SW480 (cell line): Measurements from ENCODE around the gene CCDC138.
"Not testable (repeated sequence)": the region's sequence is repeated elsewhere in the genome, so short reads cannot be mapped to it uniquely, and the experiment has no call there.

Experiments used
- DNase-seq: peaks from one replicate; pipeline ENCODE4 v3.0.0-alpha.2; 2016; ENCODE audit warnings: low spot score

CCDC138 gene

GRCh38 chr2:108786354-108787215, at the start of gene CCDC138:
TSS of gene CCDC138 (plus strand) at chr2:108786771. CDS start at chr2:108786823, 52 bp downstream.
- DNase-seq = peak; percentile 95

DNA sequence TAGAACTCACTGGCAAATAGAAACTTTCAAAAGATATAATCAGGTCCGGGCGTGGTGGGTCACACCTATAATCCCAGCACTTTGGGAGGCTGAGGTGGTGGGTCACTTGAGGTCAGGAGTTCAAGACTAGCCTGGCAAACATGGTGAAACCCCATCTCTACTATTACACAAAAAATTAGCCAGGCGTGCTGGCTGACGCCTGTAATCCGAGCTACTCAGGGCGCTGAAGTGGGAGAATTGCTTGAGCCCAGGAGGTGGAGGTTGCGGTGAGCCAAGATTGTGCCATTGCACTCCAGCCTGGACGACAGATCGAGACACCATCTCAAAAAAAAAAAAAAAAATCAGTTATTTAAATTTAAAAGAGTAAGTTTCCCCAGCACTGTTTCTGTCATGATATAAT, 28.6 kb upstream of the CCDC138 start:
- DNase-seq = not testable (repeated sequence)

- DNase-seq = not testable (repeated sequence)
These were observed 24.0 kb upstream of the CCDC138 start for GRCh38 chr2:108762618-108763017.

- not testable (repeated sequence) for DNase-seq
These were observed 19.9 kb upstream of the CCDC138 start for GRCh38 chr2:108766671-108767070.

DNA sequence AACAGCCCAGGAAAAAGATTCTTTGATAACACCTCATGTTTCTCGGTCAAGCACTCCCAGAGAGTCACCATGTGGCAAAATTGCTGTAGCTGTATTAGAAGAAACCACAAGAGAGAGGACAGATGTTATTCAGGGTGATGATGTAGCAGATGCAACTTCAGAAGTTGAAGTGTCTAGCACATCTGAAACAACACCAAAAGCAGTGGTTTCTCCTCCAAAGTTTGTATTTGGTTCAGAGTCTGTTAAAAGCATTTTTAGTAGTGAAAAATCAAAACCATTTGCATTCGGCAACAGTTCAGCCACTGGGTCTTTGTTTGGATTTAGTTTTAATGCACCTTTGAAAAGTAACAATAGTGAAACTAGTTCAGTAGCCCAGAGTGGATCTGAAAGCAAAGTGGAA, 18.7 kb upstream of the CCDC138 start:
- not testable (repeated sequence) for DNase-seq

DNA sequence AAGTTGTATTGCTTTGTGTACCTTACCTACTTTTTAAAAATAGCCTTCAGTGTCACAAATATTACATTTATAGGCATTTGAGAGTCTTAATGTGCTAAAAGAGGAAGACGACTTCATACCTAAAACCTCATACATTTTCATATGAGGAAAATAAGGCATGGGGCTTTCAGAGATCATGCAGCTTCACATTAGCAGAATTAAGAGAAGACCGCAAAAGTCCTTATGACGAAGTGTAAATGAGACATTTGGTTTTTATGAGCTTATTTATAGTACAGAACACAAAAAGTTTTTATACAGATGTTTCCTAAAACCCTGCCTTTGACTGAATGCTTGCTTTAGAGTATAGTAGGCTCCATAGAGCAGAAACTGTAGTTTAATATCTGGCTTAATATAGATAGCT, 10.1 kb upstream of the CCDC138 start:
- DNase-seq = no peak

- DNase-seq = no peak
These were observed 7.7 kb upstream of the CCDC138 start for GRCh38 chr2:108778857-108779256.

DNA sequence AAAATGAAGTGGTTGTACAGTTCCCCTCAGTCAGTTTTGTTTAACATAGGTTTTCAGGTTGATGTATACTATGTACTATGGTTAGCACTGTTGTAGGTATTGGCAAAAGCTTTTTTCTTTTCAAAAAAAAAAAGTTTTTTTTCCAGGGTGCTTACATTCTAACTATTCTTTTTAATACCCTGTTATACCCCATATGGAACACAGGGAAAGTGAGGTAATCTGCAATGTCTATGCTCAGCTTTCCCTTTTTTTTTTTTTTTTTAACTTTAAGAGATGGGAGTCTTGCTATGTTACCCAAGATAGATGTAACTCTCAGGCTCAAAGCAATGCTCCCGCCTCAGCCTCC, 590 bp upstream of the CCDC138 start:
- peak; percentile 18 for DNase-seq

DNA sequence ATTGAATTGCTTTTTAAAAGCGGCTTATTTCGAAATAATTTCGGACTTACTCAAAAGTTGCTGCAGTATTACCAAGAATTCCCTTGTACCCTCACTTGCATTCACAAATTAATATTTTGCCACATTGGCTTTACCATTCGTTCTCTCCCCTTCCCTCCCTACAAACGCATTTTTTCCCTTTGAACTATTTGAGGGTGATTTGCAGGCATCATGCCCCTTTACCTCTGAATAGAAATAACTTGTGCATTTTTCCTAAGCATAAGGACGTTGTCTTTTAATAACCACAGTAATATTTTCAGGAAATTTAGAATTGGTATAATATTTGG, 608 bp downstream of the CCDC138 start:
- peak; percentile 9 for DNase-seq

DNA sequence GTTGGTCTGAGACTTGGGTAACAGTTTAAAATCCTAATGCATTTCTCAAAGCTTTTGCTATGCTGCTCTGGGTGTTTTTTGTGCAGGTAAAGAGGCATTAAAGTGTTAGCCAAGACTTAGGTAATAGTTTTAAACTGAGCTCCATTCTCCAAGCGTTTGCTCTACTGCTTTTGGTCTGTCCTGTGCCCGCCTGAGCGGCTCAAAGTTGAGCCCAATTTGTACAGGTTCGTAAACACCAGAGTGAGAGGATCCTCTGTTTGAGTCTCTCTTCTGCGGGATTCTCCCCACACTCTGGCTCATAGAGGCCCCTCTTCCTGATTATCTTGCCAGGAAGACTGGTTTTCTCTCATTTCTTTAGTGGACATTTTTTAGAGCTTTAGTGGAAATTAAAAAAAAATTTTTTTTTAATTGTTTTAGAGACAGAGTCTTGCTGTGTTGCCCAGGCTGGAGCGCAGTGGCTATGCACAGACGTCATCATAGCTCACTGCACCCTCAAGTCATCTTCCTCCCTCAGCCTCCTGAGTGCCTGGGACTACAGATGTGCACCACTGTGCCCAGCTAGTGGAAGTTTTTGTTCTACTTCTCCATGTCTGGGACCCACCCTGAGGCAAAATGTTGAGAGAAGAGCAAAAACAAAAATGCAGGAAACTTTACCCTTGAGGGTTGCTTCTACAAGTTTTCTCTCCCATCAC, 16.6 kb downstream of the CCDC138 start:
- DNase-seq = no peak

GRCh38 chr2:108805032-108805431, 18.5 kb downstream of the CCDC138 start:
- DNase-seq = no peak

GRCh38 chr2:108805782-108806181, 19.2 kb downstream of the CCDC138 start:
- no peak for DNase-seq

GRCh38 chr2:108806371-108807113, 20.0 kb downstream of the CCDC138 start:
- DNase-seq = no peak

DNA sequence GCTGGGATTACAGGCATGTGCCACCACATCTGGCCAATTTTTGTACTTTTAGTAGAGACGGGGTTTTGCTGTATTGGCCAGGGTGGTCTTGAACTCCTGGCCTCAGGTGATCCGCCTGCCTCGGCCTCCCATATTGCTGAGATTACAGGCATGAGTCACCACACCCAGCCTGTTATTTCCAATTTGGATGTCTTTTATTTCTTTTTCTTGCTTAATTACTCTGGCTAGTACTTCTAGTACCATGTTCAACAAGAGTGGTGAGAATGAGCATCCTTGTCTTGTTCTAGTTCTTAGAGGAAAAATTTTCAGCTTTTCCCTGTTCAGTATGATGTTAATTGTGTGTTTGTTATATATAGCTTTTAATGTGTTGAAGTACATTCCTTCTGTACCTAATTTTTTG, 23.4 kb downstream of the CCDC138 start:
- DNase-seq = no peak

DNA sequence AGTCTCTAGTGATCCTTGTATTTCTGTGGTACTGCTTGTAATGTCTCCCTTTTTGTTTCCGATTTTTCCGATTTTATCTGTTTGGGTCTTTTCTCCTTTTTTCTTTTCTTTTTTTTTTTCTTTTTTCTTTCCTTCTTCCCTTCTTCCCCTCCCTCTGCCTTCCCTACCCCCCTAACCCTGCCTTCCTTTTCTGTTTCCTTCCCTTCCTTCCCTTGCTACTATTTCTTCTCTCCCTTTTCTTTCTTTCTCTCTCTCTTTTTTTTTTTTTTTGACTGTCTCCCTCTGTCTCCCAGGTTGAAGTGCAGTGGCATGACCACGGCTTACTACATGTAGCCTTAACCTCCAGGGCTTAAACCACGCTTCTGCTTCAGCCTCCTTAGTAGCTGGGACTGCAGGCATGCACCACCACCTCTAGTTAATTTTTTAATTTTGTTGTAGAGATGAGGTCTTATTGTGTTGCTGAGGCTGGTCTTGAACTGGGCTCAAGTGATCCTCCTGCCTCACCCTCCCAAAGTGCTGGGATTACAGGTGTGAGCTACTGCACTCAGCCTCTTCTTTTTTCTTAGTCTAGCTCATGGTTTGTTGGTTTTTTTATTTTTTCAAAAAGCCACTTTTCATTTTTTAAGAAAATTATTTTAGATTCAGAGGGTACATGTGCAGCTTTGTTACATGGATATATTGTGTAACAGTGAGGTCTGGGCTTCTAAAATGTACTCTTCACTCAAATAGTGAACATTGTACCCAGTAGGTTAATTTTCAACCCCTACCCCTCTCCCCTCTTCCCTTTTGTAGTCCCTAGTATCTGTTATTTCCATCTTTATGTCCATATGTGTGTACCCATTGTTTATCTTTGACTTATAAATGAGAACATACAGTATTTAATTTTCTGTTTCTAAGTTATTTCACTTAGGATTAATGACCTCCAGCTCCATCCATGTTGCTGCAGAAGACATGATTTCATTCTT, 24.7 kb downstream of the CCDC138 start:
- no peak for DNase-seq

GRCh38 chr2:108813732-108814131, 27.2 kb downstream of the CCDC138 start:
- no peak for DNase-seq

DNA sequence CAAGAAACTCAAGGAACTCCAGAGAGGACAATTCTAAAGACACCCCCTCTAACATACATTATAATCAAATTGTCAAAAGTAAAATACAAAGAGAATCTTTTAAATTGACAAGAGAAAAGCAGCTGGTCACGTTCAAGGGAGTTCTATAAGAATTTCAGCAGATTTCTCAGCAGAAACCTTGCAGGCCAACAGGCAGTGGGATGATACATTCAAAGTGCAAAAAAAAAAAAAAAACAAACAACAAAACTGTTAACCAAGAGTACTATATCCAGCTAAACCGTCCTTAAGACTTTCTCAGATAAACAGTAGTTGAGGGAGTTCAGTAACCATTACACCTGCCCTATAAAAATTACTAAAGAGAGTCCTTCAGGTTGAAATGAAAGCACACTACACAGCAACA, 33.9 kb downstream of the CCDC138 start:
- DNase-seq = no peak

GRCh38 chr2:108823286-108823685, 36.7 kb downstream of the CCDC138 start:
- DNase-seq = no peak

- no peak for DNase-seq
These were observed 37.9 kb downstream of the CCDC138 start for GRCh38 chr2:108824316-108825070.

DNA sequence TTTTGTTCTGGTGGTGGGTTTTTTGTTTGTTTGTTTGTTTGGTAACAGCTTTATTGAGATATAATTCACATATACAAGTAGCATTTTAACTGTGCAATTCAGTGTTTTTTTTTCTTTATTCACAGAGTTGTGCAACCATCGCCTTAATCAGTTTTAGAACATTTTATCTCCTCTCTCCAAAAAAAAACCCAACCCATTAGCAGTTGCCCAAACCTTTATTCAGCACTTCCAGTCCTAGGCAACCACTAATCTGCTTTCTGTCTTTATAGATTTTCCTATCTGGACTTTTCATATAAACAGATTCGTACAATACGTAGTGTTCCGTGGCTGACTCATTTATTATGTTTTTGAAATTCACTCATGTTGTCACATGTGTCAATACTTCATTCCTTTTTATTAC, 38.7 kb downstream of the CCDC138 start:
- no peak for DNase-seq

DNA sequence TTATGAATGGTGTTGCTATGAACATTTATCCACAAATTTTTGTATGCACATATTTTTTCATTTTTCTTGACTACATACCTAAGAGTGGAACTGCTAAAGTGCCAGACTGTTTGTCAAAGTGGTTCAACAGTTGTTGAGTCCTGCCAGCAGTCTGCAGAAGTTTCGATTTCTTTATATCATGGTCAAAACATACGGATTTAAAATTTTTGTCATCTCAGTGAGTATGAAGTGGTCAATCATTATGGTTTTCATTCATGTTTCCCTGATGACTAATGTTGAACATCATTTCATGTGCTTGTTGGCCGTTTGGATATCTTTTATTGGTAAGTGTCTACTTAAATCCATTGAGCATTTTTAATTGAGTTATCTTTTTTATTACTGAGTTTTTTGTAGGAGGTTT, 39.2 kb downstream of the CCDC138 start:
- DNase-seq = no peak
